HepG2 (cell line): ENCODE measurements around the gene MRPL20. TPM values are rescaled to one million over a fixed set of nuclear protein-coding genes. Genes with fewer than 3 reads are reported as not detected.

Experiments used
- MAFK ChIP-seq, 2 experiments: IDR thresholded peaks in 1 of 2; conservative IDR thresholded peaks in 1 of 2; 2 replicates each; pipeline ENCODE4 v1.6.1; 2011; ENCODE audit warnings: improper control_type of control experiment in 2 of 2, low read length in 2 of 2
- MEIS1 ChIP-seq: sonication (generic); formaldehyde crosslinking; IDR thresholded peaks from 2 replicates; pipeline ENCODE4 v1.9.0; 2021; ENCODE audit warnings: mild to moderate bottlenecking, missing genetic modification reagents, moderate library complexity, borderline replicate concordance
- MTERF4 ChIP-seq: sonication (generic); formaldehyde crosslinking; IDR thresholded peaks from 2 replicates; pipeline ENCODE4 v1.8.0; 2023; ENCODE audit warnings: mild to moderate bottlenecking, missing genetic modification reagents
- PCBP1 ChIP-seq: fragments of 200-400 bp; formaldehyde crosslinking; IDR thresholded peaks from 2 replicates; pipeline ENCODE4 v1.6.1; 2017; ENCODE audit warnings: mild to moderate bottlenecking, low read depth, low read length, borderline replicate concordance
- PHB2 ChIP-seq: fragments of 450-650 bp; IDR thresholded peaks from 2 replicates; pipeline ENCODE4 v1.6.1; 2018; ENCODE audit not compliant: partially characterized antibody
- PRMT3 ChIP-seq: sonication (generic); formaldehyde crosslinking; IDR thresholded peaks from 2 replicates; pipeline ENCODE4 v1.8.1; 2022; ENCODE audit warnings: low read depth, mild to moderate bottlenecking, moderate library complexity, missing genetic modification reagents, borderline replicate concordance
- ZBTB8A ChIP-seq: sonication (generic); formaldehyde crosslinking; IDR thresholded peaks from 2 replicates; pipeline ENCODE4 v1.4.0; 2020; ENCODE audit warnings: mild to moderate bottlenecking, low read depth, missing genetic modification reagents, borderline replicate concordance
- ZHX1 ChIP-seq: sonication (generic); formaldehyde crosslinking; IDR thresholded peaks from 2 replicates; pipeline ENCODE4 v1.8.1; 2022; ENCODE audit warnings: low read depth, mild to moderate bottlenecking, missing genetic modification reagents
- ZNF564 ChIP-seq: sonication (generic); formaldehyde crosslinking; IDR thresholded peaks from 2 replicates; pipeline ENCODE4 v1.8.1; 2023; ENCODE audit warnings: mild to moderate bottlenecking, missing genetic modification reagents
- ZNF577 ChIP-seq: sonication (generic); formaldehyde crosslinking; IDR thresholded peaks from 2 replicates; pipeline ENCODE4 v1.4.0; 2020; ENCODE audit warnings: mild to moderate bottlenecking, low read depth, missing genetic modification reagents, borderline replicate concordance
- ZNF674 ChIP-seq: sonication (generic); formaldehyde crosslinking; IDR thresholded peaks from 2 replicates; pipeline ENCODE4 v1.5.0; 2020; ENCODE audit warnings: low read depth, mild to moderate bottlenecking, missing genetic modification reagents
- ZNF749 ChIP-seq: sonication (generic); formaldehyde crosslinking; IDR thresholded peaks from 2 replicates; pipeline ENCODE4 v1.8.0; 2022; ENCODE audit warnings: mild to moderate bottlenecking, missing genetic modification reagents, moderate library complexity, borderline replicate concordance
- ZNF772 ChIP-seq: sonication (generic); formaldehyde crosslinking; IDR thresholded peaks from 2 replicates; pipeline ENCODE4 v1.5.0; 2020; ENCODE audit warnings: mild to moderate bottlenecking, missing genetic modification reagents
- polyA plus RNA-seq, 8 experiments: library from polyadenylated mRNA; depleted of rRNA in 3 of 8; stranded (reverse) in 7 of 8; unstranded in 1 of 8; fragments of >200 nt; fragmentation: Illumina TruSeq in 4 of 8; extraction: Trizol in 4 of 8; gene quantifications; 2 replicates each; pipeline versions ENCODE4 v1.2.1 to v1.2.3, GENCODE V29; 2011 to 2016; ENCODE audit warnings: low read depth in 4 of 8, missing spikeins in 1 of 8, mixed read lengths in 1 of 8; ENCODE audit not compliant: insufficient read depth in 1 of 8
- total RNA-seq, 5 experiments: library from RNA; depleted of rRNA; stranded (reverse); fragments of >200 nt; fragmentation: Illumina TruSeq; extraction: Trizol; gene quantifications; 2 replicates each; pipeline ENCODE4 v1.2.3, GENCODE V29; 2016; ENCODE audit warnings: low read depth in 1 of 5
- TF ChIP-seq, protein P1 (sequence below): sonication (generic); formaldehyde crosslinking; IDR thresholded peaks from 2 replicates; pipeline ENCODE4 v1.8.1; 2022; ENCODE audit warnings: mild to moderate bottlenecking, missing genetic modification reagents
- TF ChIP-seq, protein P2 (sequence below): sonication (generic); formaldehyde crosslinking; IDR thresholded peaks from one replicate; pipeline ENCODE4 v1.5.1; 2020; ENCODE audit warnings: mild to moderate bottlenecking, missing genetic modification reagents; ENCODE audit errors: not compliant biosample characterization

Gene MRPL20
- total and polyA plus RNA-seq, 2 of the 13 experiments (the other 11 are each of a cell fraction or from before 2014, with no cell fraction given): 59.2 to 127 TPM

- TF ChIP-seq ZNF749 (CRISPR knock-in tag): 0 out of 2 replicates have a peak, but pooled peaks have one; percentile 48
- peak; percentile 20; the same call in 1 of the 2 replicates for TF ChIP-seq MTERF4 (CRISPR knock-in tag)
- TF ChIP-seq ZNF564 (CRISPR knock-in tag): peak; percentile 58; the same call in 1 of the 2 replicates
- TF ChIP-seq MAFK (conservative IDR thresholded peaks at IDR 0.05 in 1 of 2, IDR thresholded peaks at IDR 0.05 in 1 of 2; ENCODE audit: low read length in 2 of 2): no peak
- no peak; the same call in 1 of the 2 replicates for TF ChIP-seq ZNF772 (CRISPR knock-in tag)
- TF ChIP-seq MEIS1 (CRISPR knock-in tag): peak; percentile 89
- TF ChIP-seq PCBP1: peak; percentile 28; the same call in 1 of the 2 replicates
- TF ChIP-seq PHB2: no peak
- peak; percentile 71 for TF ChIP-seq ZHX1 (CRISPR knock-in tag)
- TF ChIP-seq ZNF577: no peak
- TF ChIP-seq, protein P1, sequence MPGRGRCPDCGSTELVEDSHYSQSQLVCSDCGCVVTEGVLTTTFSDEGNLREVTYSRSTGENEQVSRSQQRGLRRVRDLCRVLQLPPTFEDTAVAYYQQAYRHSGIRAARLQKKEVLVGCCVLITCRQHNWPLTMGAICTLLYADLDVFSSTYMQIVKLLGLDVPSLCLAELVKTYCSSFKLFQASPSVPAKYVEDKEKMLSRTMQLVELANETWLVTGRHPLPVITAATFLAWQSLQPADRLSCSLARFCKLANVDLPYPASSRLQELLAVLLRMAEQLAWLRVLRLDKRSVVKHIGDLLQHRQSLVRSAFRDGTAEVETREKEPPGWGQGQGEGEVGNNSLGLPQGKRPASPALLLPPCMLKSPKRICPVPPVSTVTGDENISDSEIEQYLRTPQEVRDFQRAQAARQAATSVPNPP (CRISPR knock-in tag): no peak
- TF ChIP-seq ZNF674 (CRISPR knock-in tag): no peak
- TF ChIP-seq ZBTB8A (CRISPR knock-in tag): no peak
- TF ChIP-seq PRMT3 (CRISPR knock-in tag): no peak
- TF ChIP-seq, protein P2, sequence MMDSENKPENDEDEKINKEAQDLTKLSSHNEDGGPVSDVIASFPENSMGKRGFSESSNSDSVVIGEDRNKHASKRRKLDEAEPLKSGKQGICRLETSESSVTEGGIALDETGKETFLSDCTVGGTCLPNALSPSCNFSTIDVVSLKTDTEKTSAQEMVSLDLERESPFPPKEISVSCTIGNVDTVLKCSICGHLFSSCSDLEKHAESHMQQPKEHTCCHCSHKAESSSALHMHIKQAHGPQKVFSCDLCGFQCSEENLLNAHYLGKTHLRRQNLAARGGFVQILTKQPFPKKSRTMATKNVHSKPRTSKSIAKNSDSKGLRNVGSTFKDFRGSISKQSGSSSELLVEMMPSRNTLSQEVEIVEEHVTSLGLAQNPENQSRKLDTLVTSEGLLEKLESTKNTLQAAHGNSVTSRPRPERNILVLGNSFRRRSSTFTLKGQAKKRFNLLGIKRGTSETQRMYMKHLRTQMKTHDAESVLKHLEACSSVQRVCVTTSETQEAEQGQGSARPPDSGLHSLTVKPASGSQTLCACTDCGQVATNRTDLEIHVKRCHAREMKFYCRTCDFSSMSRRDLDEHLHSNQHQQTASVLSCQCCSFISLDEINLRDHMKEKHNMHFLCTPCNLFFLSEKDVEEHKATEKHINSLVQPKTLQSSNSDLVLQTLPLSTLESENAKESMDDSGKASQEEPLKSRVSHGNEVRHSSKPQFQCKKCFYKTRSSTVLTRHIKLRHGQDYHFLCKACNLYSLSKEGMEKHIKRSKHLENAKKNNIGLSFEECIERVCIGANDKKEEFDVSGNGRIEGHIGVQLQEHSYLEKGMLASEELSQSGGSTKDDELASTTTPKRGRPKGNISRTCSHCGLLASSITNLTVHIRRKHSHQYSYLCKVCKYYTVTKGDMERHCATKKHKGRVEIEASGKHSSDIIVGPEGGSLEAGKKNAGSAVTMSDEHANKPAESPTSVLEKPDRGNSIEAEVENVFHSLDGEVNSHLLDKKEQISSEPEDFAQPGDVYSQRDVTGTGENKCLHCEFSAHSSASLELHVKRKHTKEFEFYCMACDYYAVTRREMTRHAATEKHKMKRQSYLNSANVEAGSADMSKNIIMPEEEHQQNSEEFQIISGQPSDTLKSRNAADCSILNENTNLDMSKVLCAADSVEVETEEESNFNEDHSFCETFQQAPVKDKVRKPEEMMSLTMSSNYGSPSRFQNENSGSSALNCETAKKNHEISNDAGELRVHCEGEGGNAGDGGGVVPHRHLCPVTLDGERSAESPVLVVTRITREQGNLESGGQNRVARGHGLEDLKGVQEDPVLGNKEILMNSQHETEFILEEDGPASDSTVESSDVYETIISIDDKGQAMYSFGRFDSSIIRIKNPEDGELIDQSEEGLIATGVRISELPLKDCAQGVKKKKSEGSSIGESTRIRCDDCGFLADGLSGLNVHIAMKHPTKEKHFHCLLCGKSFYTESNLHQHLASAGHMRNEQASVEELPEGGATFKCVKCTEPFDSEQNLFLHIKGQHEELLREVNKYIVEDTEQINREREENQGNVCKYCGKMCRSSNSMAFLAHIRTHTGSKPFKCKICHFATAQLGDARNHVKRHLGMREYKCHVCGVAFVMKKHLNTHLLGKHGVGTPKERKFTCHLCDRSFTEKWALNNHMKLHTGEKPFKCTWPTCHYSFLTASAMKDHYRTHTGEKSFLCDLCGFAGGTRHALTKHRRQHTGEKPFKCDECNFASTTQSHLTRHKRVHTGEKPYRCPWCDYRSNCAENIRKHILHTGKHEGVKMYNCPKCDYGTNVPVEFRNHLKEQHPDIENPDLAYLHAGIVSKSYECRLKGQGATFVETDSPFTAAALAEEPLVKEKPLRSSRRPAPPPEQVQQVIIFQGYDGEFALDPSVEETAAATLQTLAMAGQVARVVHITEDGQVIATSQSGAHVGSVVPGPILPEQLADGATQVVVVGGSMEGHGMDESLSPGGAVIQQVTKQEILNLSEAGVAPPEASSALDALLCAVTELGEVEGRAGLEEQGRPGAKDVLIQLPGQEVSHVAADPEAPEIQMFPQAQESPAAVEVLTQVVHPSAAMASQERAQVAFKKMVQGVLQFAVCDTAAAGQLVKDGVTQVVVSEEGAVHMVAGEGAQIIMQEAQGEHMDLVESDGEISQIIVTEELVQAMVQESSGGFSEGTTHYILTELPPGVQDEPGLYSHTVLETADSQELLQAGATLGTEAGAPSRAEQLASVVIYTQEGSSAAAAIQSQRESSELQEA: no peak
These were observed 7.8 kb downstream of the MRPL20 start, which contains the start of gene CCNL2 (continued) for GRCh38 chr1:1399187-1399871.
